HG02678 (cell line): ENCODE measurements around the gene ATP7B.

Source experiments
- ATAC-seq: cut with Tn5 transposase; IDR thresholded peaks from one replicate; pipeline ENCODE4 v1.9.1; 2021; ENCODE audit warnings: mild to moderate bottlenecking, moderate library complexity; ENCODE audit not compliant: unreplicated experiment

Gene ATP7B

DNA sequence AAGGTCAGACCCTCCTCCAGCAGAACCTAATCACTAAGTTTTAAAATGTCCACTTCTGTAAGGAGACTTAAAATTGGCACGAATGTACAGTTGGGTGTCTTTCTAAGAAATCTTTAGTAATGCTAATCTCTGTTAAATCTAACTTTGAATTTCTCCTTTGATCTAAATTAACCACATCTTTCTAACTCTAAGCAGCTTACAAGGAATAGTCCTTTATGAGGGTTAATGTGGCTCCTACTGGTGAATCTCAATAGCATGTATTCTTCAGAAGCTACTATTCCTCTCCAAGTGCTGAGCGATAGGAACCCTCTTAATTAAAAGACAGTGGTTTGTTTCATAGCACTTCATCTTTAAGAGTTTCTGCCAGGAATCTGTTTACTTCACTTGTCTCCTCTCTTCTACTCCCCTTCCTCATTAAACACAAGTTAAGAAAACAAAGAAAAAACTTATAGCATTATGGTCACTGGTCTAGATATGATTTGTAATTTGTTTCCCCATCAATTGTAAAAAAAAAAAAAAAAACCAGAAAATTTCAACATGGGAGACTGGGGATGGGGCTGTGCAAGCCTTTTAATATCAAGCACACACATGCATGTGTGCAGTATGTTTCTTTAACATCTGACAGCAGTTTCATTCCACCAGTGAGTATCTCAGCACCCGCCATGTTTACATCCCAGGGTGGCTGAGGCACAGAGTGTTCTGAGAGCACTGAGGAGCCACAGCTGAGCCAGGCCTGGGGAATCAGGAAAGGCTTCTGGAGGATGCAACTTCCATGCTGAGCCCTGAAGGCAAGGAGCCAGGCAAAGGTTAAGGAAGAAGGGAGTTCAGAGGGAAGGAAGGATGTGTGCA lies 57.7 kb downstream of the ATP7B start:
- no peak for ATAC-seq

DNA sequence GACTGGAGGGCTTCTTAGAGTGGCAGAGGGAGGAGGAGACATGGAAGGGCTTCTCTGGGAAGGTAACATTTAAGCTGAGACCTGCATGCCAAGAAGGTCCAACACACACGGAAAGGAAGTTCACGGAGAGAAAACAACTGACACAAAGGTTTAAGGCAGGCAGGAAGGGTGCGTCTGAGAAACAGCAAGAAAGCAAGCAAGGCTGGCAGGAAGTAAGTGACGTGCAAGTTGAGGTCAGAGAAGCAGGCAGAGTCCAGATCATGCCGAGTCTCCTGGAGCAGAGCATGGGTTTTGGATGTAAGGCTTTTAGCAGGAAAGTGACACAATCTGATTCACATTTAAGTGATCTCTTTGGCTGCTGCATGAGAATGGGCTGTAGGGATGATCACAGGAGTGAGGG lies 60.5 kb downstream of the ATP7B start:
- ATAC-seq = no peak

DNA sequence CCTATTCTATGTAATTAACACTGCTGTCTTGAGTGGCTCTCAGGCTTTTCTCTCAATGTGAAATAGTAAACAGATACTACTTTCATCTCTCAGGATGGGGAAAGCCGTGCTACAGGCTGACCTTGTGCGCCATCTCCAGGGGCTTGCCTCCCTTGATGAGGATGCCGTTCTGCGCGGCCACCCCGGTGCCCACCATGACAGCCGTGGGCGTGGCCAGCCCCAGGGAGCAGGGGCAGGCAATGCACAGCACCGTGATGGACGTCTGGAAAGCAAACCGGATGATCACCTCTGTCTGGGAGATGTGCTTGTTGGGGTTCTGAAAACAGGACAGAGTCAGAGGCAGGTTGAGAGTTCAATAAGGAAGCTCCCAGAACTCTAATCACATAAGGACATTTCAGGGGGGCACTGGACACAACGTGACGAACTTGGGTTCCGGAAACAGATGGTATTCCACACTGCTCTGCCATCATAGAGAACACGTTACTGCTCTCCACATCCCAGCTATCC lies 65.0 kb downstream of the ATP7B start:
- no peak for ATAC-seq

DNA sequence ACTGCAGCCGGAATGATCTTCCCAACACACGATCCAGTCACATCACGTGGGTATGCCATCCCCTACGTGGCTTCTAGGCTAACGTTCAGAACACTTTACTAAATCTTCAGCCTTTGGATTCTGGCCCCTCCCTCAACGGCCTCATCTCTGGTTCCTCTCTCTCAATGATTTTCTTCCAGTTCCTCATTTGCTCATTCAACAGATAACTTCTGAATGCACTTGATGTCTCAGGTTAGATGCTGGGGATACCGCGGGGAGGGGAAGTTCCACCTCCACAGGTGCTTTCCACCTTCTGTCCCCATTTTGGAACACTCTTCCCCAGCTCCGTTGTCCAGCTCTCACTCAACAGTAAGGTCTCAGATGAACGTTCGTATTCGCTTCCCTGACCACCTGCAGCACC lies 66.1 kb downstream of the ATP7B start:
- peak; percentile 50 for ATAC-seq

DNA sequence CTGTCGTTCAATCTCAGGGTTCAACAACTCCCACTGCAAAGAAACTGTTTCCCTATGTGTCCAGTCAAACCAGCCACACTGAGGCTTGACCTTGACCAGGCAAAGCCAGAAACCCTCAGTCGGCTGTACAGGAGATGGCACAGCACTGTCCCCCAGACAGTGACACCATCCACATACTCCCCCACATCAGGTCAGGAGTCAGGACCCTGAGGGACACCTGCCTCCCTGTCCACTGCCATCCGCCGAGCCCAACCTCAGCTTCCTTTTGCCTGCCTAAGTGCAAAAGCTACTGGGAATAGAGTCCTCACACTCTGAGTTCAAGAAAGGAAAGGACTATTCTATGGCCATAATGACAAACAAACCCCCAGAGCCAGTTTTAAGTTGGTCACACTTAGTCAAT lies 66.8 kb downstream of the ATP7B start:
- no peak for ATAC-seq

DNA sequence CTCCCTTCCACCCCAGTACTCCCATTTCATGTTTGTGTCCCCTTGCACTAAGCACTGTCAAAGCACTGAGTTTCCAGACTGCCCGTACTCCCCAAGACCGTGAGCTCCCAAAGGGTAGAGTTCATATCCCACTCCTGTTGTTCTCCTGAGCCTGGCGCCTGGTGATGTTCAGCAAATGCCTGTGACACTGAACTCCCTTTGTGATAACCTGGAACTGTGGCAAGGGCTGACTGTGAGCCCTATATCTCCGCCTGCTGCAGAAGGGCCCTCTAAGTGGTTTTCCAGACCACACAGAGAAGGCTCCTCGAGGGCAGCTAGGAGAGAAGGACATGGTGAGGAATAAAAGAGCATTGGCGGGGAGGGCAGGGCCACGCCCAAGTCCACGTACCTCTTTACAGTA lies 67.5 kb downstream of the ATP7B start:
- ATAC-seq = no peak

DNA sequence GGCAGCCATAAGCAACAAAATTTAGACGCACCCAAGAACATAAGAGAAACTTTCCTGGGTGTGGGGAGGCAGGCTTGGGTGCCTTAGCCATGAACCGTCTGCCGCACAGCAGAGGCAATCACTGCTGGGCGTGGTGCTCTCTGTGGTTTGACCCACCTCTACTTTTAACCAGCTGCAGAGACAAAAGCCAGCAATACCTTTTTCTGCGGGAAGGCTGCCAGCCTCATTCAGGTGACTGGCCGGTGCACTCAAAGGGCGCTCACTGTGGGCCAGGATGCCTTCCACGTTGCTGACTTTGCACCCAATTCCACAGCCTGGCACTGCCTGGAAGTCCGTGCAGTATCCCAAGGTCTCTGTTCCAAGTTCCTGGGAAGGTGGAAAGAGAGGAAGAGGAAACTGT lies 69.1 kb downstream of the ATP7B start:
- ATAC-seq = no peak

DNA sequence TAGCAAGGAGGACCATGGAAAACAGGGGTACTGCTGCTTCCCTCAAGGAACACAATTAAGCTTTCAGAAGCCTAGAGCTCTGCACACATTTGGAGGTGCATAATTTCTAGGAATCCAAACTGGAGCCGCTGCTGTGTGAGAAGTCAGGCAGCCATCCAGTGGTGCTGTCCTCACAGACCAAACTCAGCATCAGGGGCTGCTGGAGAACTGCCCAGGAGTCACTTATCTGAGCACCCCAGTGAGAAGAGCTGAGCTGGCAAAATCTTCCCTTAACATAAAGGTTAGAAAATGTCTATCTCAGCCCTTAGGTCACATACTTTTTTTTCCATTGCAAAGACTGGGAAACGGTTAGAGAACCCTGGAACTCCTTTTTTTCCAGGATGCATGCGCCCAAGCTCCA lies 72.8 kb downstream of the ATP7B start:
- ATAC-seq = no peak

DNA sequence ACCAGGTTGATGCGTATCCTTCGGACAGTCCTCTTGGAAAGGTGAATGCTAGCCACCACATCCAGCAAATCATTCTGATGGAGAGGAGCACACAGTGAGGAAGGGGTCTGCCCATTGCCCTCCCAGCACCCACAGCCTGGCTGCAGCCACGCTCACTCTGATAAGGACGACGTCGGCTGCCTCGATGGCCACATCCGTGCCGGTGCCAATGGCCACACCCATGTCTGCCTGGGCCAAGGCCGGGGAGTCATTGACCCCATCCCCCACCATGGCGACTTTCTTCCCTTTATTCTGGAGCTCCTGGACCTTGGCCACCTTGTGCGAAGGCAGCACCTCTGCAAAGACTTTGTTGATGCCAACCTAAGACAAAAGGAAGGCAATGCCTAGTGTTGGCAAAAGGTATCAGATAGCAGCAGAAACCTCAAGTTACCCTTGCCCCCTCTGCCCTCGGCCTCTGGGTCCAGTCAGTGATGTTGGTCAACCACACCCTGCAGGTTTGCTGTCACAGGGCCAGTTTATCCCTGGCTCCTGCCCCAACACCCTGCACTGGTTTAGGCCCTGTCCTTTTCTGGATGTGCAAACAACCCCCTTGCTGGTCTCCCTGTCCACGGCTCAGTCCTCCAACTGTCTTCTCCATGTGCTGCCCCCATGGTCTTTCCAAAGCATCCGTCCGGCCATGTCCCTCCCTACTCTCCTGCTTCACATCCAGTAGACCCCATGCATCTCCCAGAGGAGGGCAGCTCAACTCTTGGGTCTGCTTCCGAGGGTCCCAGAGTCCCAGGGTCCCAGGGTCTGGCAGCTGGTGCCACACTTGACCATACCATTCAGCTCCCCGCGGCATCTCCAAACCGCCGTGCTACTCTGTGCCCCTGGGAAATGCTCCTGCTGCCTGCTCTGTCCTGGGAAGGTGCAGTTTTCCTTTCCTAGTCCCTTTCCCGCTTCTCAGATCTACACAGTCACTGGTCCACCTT lies 73.6 kb downstream of the ATP7B start:
- no peak for ATAC-seq

DNA sequence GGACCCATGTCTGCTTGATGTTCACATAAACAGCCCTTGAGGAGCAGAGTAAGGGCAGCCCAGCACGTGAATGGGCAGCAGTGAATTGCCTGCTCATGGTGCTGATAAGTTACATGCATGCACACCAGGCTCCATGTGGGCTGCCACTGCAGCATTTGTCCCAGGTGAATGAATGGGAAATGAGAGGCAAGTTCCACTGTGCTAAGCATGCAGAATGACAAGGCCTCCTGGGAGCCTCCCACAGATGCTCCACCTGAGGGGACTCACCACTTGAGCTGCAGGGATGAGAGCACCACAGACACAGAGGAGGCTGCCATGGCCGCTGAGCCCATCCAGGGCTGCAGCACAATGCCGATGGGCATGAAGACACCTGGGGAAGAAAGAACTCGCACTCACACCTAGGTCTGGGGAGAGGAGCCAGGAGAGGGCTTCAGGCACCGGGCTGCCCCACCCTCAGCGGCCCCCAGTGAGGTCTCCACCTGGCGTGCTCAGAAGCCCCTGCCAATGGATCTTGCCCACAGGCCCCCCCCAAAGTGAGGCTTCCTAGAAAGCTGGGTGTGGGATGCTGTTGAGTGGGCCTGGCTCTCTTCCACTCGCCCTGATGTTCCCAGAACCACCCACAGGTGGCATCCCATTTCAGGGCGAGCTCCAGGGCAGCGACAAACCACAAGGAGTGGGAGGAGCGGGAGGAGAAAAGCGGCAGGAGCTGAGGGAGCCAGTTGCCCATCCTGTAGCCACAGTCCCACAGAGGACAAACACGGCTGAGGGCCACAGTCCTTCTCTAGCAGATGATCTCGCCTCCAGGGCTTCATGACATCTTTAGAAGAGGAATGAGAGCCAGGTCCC lies 75.7 kb downstream of the ATP7B start:
- no peak for ATAC-seq

DNA sequence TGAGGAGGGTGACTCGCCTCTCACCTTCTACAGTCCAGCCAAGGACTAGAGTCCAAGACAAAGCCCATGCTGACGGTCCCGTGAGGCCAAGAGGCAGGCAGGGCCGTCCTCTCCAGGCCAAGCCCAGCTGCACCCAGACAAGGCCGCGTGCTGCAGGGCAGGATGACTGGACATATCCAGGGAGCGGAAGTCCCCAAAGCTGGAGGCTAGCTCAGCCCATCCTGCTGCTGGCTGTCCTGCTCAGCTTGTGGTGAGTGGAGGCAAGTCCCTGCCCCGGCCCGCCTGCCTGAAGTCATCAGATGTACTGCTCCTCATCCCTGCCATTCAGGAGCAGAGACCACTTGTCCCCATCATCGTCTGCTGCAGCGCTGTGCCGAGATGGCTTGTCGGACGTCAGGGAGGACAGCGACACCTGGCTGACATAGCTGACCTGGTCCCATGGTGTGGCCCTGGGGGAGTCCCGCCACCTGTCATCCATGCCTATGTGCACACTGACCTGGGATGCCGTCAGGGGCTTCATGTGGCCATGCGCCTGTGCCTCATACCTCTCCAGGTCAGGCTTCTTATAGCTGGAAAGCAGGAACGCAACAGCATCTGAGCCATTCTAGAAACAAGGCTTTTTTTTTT lies 76.7 kb downstream of the ATP7B start:
- ATAC-seq = no peak

DNA sequence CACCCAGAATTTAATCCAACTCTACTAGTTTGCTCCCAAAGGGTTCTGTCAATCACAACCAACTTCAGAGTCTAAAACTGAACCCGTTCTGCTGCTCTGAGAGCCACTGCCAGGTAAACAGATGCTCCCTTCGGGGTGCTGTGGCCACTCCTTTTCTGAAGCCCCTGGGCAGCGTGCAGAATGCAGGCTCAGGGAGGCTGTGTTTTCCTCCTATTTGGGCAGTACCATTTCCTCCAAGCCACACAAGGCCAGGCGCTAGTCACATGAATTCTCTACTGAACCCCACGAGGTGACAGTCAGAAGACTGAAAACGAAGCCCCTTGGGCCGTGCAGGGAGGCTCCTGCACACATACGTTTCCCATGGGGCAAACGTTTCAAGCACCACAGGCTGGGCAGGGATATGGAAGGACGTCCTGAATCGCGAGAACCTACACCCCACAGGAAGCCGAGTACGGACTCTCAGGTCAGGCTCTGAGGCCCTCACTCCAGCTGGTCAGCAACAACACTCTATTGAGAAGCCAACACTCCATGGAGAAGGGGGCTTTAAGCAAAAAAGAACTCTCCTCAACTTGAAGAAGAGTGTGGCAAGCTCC lies 77.7 kb downstream of the ATP7B start:
- no peak for ATAC-seq

DNA sequence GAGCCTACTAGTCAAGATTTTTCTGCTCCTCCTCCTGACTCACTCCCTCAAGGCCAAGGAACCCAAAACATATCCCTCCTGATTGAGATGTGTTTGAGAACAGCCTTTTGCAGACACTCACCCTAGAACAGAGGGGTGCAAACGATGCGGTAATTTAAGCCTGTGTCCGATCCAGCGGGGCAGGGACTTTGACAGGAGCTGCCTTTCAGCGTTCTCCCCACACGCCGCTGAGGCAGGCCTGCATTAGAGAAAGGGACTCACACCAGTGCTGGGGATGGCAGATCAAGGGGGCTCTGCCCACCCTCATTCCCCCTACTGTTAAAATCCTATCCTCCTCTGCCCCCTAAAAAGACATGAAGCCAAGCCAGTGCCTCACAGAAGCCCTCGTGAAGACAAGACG lies 79.0 kb downstream of the ATP7B start:
- ATAC-seq = no peak

DNA sequence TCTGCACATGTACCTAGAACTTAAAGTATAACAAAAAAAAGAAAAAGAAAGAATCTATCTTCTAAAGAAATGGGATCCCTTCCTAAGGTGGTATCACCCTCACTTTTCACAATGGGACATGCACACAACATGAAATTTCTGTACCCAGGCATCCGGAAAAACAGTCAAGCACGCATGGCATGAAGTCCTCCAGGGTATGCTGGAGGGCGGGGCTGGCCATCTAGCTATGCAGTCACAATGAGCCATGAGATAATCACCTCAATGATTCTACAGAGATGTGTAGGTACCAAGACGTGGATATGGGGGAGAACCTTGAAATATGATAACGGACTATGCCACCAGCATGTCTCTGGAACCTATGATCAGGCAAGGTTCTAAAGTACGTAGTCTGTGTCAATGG lies 79.6 kb downstream of the ATP7B start:
- no peak for ATAC-seq

DNA sequence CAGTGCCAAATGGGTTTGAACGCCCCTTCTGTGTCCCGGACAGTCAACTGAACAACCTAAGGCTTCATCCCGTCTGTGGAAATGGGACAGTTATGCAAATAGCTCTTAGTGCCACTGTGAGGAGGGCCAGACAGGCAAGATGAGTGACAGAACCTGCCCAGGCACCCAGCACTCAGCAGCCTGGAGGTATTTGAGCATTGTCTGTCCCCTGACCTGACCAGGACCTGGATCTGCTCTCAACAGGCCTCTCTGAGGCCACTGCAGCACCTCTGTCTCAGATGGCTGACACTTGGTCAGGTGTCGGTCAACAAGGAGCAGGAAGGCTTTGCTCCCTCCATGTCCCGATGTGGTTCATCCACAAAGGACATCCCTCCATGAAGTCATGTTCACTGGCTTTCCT lies 81.6 kb downstream of the ATP7B start:
- no peak for ATAC-seq

DNA sequence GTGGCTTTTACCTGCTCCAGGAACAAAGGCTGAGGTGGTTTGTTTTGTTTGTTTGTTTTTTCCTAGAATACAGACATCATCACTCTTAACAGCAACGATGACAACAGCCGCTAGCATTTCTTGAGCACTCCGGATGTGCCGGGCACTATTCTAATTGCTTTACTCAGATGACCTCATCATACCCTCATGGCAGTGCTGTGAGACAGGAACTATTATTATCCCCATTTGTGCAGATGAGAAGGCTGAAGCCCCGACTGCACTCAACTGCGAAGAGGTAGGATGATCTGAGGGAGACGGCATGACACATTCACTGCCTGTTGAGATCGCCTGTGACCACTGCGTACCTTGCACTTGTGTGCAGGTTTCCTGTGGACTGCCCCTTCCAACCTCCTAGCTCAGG lies 83.0 kb downstream of the ATP7B start:
- ATAC-seq = no peak

DNA sequence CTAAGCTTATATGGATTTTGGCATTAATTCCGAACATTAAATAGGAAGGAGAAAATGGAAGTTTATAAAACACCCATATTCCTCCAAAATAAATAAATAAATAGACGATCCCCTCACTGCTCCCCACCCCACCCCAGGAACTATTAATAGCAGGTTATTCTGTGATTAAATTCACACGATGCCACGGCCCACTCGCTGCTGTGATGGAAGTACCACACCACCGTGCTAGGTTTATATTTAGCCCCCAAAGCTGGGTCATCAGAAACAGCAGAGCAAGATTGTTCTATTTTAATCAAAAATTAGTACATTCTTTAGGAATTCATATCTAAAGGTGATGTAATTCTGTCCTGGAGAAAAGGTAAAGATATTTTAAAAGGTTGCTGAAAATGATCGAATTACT lies 84.1 kb downstream of the ATP7B start:
- no peak for ATAC-seq

DNA sequence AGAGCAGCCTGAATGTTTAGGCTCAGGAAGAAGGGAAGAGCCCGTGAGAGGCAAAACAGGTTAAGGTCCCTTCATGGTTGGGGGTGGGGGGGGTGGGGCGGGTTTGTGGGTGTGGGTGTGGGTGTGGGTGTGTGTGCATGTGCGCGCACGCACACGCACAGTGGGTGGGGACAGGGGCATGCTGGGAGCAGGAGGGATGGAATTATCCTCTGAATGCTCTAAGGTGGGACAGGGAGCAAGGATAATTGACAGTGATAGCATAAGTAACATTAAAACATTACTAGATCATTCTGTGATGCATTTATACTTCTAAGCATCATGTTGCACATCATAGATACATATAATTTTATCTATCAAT lies 84.7 kb downstream of the ATP7B start:
- ATAC-seq = no peak

DNA sequence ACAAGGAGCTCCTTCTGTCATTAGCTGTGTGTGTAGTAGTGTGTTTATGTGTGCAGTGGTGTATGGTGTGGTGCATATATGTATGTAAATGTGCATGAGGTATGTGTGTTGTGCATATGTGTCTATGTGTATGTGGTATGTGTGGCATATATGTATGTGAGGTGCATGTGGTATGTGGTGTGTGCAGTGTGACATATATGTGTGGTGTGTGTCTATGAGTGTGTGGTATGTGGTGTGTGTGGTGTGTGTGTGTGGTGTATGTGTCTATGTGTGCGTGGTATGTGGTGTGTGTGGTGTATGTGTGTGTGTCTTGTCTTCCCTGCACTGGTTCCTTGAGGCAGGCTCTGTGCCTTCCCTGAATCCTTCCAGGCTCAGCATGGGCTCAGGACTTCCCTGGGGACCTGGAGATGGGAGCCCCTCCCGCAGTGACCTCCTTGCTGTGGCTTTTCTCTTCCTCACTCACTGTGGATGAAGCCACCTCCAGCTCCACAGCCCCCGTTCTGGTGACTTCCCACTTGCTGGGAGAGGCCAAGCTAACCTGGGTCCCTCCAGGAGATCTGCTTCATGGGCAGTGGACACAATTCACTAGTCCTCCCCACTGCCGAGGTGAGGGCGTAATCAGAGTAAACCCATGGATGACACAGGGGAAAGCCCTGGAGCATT lies 85.3 kb downstream of the ATP7B start:
- ATAC-seq = no peak
